NCI-H2107 treated with DMSO at 0.1 percent for 48 hours (cell line): ENCODE data around the gene PUSL1.

Source experiments
- DNase-seq: peaks from one replicate; lab custom pipeline; 2025; ENCODE audit not compliant: unreplicated experiment; lab: John Stamatoyannopoulos, UW

PUSL1 gene

DNA sequence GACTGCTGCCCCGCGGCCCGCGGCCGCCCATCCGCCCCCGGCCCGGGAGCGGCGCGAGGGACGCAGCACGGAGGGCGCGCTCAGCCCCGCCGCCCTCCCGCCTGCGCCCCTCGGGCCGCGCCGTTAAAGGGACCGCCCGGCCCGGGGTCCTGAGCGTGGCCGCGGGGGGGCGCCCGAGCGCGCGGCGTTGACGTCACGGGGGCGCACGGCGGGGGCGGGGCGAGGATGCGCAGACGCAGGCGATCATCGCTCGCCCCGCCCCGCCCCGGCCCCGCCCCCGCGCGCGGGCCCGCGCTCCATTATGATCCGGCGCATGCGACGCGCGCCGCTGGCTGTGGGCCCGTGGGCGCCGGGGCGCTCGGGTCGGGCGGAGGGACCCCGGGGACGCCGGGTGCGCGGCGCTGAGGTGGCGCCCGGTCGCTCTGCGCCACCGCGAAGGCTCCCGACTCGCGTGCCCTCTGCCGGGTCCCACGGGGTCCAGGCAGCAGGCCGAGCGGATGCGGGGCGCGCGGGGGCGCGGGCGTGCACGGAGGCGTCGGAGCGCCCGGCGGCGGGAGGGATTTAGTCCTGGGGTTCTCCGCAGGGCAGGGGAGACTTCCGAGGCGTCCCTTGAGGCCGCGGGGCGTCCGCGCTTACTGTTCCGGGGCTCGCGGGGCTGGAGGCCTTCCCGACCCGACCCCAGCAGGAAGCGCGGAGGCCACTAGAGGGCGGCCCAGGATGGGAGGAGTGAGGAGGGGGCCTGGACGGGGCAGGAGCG lies 41.0 kb downstream of the PUSL1 start, which contains the start of gene DVL1:
TSS of gene DVL1 (minus strand) at position 163 of the 757 bp plus-strand sequence. CDS start 353 bp downstream, outside the sequence.
- DNase-seq, result no peak

DNA sequence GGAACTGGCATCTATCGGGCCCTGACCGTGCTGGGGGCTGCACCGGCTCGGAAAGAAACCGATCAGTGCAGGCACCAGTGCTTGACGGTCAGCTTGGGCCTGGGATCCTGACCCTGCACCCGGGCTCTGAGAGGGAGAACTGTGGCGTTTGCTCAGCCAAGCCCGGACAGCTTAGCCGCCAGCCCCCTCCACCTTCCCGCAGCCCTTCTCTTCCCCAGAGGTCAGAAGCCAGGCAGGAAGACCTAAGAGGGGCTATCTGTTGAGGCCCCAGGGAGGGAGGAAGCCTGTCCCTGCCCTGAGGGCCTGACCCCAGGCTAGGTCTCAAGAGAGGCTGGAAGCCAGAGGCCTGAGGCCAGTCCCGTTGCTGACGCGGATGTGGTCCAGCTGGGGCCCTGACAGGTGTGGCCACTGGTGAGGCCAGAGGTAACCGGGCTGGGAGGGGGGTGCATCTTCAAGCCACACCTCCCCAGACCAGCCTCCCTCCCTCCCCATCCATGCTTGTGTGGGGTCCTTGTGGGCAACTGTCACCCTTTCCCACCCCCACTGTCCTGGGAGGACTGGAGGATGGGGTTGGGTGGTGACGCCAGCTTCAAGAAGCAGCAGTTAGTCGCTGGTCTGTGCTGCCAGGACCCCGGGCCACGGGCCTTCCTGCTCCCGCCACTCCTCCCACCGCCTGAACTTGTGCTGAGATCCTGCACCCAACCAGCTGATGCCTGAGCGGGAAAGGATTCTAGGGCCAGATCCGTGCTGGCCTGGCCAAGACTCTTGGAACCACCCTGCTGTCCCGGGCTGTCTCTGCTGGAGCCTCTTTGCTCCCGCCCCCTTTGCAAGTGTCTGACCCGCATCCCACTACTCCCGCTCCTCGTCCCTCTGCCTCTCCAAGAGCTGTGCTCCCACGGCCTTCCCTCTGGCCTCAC lies 43.4 kb downstream of the PUSL1 start:
- no peak for DNase-seq

DNA sequence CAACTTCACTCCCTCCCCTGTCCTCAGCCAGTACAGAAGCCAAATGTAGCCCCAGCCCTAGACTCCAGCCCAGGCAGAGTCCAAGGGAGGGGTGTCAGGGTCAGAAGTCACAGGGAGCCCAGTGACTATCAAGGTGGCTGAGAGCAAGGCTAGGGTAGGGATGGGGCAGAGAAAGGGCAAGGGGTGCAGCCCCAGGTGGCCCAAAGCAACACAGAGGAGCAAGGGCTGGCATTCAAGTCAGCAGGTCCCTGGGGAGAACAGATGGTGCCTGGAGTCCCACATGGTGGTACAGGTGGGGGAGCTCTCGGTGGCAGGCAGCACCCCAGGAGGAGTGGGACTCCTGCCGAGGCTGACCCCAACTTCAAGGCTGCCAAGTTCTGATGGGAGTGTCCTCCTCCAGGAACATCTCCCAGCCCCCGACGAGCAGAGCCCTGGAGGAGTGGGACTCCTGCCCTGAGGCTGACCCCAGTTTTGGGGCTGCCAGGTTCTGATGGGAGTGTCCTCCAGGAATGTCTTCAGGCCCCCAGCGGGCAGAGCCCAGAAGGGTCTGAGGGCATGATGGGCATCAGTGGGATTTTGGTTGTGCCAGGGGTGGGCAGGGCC lies 44.5 kb downstream of the PUSL1 start:
- DNase-seq, result peak; percentile 5

DNA sequence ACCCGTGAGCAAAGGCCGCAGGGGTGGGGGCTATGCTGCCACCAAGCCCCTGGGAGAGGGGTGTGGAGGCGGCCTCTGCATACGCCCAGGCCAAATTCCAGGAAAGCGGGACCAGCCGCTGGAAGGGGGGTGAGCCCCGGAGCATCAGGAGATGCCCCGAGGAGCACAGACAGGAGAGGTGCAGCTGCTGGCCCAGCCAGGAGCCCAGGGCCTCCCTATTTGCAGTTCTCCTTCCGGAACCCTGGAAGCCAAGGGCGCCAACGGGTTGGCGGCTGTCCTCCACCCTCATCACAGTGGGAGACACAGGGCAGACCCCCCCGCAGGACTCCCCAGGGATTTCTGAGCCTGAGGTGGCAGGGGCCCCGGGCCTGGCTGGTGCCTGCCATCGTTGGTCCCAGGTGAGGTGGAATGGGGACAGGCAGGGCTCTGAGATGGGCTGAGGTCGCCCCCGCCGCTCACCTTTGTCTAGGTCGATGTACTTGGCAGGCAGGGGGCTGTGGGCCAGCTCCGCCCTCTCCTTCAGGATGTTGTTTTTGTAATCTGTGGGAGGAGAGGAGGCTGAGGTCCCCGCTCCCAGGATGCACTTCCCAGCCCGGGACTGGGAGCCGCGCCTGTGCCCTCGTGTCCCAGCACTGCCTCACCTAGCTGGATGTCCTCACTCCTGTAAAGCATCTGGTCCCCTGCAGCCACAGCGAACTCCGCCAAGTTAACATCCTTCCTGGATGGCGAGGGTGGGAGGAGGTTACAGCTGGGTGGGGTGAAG lies 45.2 kb downstream of the PUSL1 start:
- DNase-seq, result no peak

DNA sequence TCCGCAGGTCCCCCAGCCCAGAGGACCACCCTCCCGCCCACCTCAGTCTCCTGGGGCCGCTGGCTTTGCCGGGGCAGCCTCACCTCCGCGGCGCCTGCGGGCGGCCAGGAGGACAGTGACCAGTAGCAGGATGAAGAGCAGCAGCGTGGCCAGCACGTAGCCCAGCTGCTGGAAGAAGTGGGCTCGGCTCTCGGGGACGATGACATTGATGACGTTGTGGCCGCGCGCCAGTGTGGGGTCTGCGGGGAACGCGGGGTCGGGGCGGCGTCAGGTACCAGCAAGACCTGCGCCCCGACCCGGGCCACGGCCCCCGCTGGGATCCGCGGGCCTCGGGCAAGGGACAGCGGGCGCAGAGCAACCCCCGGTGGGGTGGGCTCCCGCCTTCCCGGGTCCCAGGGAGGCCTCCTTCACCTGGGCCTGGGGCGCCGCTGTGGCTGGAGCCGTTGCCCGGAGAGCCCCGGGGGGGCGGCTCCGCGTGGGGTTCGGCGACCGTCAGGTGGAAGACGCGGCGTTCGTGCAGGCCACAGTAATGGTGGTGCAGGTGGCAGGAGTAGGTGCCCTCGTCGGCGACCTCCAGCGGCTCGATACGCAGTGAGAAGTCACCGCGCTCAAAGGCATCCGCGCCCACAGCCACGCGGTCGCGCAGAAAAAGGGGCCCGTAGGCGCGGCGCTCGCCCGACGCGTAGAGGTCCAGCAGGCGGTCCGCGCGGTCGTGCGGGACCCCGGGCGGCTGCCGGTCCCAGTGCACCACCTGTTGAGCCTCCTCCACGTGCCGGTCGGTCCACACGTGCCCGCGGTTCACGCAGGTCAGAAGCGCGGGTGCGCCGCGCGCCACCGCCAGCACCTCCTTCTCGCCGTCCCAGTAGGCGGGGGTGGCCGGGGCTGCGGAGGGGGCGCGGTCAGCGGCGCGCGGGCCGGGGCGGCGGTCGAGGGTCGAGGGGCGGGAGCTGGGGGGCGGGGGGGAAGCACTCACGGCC lies 46.2 kb downstream of the PUSL1 start:
- no peak for DNase-seq

DNA sequence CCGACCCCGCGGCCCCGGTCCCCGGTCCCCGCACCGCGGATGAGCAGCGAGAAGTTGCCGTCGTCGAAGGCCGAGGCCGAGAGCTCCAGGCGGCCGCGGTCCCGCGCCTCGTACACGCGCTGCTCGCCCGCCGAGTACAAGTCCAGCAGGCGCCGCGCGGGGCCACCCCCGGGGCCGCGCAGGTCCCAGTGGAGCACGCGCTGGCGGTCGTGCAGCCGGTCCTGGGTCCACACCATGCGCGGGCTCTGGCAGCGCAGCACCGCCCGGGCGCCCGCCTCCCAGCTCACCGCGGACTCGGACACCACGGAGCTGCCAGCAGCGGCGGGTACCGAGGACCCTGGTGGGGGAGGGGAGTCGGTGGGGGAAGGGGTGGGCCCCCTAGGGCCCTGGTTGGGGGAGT lies 47.0 kb downstream of the PUSL1 start:
- DNase-seq, result no peak

DNA sequence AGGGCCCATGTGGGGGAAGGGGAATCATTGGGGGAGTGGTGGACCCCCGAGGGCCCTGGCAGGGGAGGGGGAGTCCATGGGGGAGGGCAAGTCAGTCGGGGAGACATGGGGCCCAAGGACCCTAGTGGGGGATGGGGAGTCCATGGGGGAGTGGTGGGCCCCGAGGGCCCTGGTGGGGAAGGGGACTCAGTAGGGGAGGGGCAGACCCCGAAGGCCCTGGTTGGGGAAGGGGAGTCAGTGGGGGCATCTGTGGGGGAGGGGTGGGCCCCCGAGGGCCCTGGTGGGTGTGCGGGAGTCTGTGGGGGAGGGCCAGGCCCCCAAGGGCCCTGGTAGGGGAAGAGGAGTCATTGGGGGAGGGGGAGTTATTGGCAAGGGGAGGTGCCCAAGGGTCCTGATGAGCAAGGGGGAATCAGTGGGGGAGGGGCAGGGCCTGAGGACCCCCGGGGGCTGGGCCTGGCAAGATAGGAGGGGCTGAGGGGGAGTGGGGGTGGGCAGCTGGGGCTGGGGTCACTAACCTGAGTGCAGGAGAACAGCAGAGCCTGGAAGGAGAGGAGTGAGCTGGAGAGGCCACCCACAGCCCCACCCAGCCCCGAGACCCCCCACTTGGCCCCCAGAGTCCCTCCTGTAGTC lies 47.9 kb downstream of the PUSL1 start:
- no peak for DNase-seq

DNA sequence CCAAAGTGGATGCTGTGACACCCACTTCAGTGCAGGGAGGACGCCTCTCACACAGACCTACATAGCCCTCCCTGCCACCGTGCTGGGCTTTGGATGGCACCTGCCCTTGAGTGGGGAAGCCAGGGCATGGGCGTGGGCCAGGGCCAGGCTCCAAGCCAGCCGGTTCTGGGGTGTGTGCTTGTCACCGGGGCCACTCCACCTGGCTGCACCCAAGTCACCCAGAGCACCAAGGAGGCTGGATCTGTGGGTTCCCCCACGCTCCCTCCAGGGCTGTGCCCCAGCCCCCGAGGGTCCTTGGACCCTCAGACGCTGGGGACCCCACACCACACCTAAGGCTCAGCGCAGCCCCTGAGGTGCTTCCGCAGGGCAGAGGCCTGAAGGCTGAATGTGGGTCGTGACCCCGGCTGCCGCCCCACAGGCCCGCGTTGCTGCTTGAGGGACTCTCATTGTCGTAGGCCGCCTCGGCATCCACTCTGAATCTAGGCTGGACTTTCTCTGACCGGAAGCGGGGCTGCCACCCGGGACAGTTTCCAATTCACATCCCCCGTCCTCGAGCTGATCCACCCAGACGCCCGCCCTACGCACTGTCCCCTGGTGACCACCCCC lies 48.5 kb downstream of the PUSL1 start:
- DNase-seq, result no peak

DNA sequence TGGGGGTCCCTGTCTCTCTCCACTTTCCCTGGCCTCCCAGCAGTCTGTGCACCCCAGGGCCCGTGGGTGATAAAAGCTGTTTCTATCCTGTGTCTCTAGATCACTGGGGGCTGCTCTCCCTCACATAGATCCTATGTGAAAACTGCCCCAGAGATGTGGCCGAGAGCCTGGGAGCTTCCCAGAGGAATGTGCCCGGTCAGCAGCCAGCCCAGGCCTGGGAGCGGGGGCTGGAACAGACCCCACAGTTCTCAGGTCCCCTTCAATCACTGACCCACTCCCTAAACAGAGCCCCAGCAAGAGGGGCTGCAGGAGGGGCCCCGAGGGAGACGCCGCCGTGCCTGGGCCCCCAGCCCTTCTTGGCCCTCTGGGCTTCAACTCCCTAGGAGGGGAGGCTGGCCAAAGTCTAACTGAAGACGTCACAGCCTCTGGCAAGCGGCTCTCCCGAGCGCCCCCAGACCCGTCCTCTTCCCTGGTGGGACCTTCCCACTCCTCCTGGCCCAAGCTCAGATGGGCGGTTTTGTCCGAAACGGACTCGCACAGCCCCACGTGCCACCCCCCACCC lies 49.6 kb downstream of the PUSL1 start:
- no peak for DNase-seq

DNA sequence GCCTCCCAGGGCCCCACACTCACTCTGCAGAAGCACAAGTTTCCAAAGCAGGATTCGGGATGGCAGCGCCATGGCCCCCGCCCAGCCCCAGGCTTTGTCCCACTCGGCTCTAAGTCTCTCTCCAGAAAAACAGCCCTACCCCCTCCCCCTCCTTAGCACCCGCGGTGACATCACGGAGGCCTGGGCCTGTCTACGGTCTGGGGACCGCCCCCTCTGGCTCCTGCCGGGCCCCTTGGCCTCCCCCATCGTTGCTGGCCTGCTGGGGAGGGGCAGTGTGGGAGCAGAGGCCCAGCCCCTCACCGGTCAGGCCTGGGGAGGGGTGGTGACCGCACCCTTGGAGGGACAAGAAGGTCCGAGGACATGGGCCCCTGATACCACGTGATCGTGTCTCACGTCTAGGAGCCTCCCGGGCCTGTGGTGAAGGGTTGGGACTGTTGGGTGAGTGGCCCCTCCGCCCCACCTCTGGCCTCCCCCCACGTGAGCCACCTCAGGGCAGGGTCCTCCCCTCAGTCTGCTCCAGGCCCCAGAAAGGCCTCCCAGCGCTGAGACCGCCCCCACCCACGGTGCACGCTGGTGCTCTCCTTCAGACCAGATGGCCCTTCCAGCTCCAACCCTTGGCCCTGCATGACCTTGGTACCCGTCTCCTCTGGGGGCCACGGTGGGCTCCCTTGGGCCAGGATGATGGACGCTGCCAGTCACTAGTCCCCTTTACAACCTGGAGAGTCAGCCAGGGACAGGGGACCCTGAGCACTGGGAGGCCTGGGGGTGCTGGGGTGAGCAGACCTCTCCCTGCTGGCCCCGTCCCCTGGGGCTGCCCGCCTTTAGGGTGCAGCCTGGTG lies 50.3 kb downstream of the PUSL1 start, which contains the start of gene MXRA8:
TSS of gene MXRA8 (minus strand) at position 123 of the 839 bp plus-strand sequence. CDS start at position 72, 51 bp downstream.
- no peak for DNase-seq

DNA sequence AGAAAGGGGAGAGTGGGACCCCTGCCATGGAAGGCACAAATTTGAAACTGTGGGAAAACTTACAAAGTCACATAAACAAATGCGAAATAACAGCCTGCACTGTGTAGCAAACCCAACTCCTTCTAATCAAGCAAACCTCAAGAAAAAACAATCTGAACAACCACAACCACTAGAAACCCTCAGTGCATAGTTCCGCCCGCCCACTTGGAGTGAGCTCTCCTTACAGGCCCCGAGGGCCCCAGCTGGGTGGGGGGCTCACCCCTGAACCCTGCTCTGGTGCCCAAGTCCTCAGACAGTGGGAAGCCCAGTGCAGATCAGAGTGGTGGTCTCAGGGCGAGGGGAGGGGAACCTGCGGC lies 50.9 kb downstream of the PUSL1 start:
- DNase-seq, result no peak

DNA sequence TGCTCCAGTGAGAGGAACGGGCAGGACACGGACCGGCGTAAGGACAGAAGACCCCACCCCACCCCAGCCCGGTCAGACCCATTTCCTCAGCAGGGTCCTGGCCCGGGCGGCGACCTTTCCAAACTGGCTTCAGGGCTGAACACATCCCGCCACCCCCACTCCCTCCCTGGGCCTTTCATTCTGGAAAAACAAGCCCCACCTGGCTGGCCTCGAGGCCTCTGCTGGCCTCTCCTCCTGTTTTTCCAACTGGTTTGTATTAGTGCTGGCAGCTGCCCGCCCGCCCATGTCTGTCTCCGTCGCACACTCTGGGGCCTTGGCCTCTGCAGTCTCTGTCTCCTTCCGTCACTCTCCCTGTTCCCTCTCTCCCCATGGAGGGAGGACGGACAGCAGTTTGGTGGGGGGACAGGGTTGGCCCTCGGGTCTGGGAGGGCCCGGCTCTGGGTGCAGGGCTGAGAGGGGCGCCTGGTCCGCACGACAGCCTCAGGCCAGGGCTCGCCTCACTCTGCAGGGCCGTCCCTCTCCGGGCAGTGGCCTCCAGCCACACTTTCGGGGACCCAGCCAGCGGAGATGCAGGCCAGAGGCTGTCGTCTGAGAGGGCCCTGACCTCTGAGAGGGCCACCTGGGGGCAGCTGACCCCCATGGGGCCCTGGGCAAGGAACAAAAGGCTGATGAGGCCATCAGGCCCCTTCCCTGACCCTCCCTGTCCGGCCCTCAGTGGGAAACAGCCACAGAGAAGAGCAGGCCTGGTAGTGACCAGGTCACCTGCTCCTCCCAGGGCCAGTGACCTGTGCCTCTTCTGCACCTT lies 51.5 kb downstream of the PUSL1 start:
- DNase-seq, result no peak

DNA sequence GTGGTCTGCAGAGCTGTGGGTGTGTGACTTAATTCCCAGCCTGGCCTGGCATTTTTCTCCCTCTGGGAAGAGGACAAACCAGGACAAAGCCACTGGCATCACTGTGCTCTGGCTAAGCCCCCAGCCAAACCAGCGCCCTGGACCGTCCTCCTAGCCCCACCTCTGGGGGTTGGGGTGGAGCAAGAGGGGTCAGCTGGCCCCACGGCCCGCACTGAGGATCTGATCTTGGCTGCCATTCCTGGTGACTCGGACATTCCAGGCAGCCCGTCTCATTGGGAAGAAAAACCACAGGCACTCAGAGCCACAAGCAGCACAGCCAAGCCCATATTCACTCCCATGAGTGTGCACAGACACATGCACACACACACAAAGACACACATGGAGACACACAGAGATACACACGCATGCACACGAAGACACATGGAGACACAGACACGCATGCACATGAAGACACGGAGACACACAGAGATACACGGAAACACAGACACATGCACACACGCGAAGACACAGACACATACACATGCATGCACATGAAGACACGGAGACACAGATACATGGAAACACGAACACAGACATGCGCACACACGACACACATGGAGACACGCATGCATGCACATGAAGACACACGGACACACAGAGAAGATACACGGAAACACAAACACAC lies 52.2 kb downstream of the PUSL1 start:
- no peak for DNase-seq
